GM12891 (cell line): ENCODE results near the gene SORL1.

Source experiments
- POLR2A ChIP-seq: IDR thresholded peaks from 2 replicates; pipeline ENCODE4 v1.6.1; 2011; ENCODE audit warnings: low read depth, low read length, control low read depth
- POLR2AphosphoS5 ChIP-seq: IDR thresholded peaks from 2 replicates; pipeline ENCODE4 v1.6.1; 2011; ENCODE audit warnings: low read depth, low read length, control low read depth

GRCh38 chr11:121513807-121514206 lies 61.7 kb downstream of the SORL1 start:
- TF ChIP-seq POLR2A: no peak
- no peak for TF ChIP-seq POLR2AphosphoS5
